BLaER1 (cell line): Measurements from ENCODE around the gene CD99L2.

Experiments
- H3K27ac ChIP-seq: shearing (Covaris generic); formaldehyde crosslinking; 2 replicates; pipeline ENCODE4 v1.8.1; 2022
- H3K27me3 ChIP-seq: shearing (Covaris generic); formaldehyde crosslinking; 2 replicates; pipeline ENCODE4 v1.8.1; 2022
- H3K36me3 ChIP-seq: shearing (Covaris generic); formaldehyde crosslinking; 2 replicates; pipeline ENCODE4 v1.8.1; 2022
- H3K4me1 ChIP-seq: shearing (Covaris generic); formaldehyde crosslinking; 2 replicates; pipeline ENCODE4 v1.8.1; 2022
- H3K4me2 ChIP-seq: shearing (Covaris generic); formaldehyde crosslinking; 2 replicates; pipeline ENCODE4 v1.8.1; 2022
- H3K4me3 ChIP-seq: shearing (Covaris generic); formaldehyde crosslinking; 2 replicates; pipeline ENCODE4 v1.8.1; 2022
- H3K9ac ChIP-seq: shearing (Covaris generic); formaldehyde crosslinking; 2 replicates; pipeline ENCODE4 v1.8.1; 2022
- H3K9me3 ChIP-seq: shearing (Covaris generic); formaldehyde crosslinking; 2 replicates; pipeline ENCODE4 v1.8.1; 2022
- H4K20me1 ChIP-seq: shearing (Covaris generic); formaldehyde crosslinking; 2 replicates; pipeline ENCODE4 v1.8.1; 2022
- Cebpa-rat ChIP-seq: shearing (Covaris generic); IDR thresholded peaks from 2 replicates; pipeline ENCODE4 v1.8.1; 2022

Gene CD99L2

GRCh38 chrX:150767475-150768131 lies 130.9 kb downstream of the CD99L2 start:
- H3K27ac ChIP-seq = no peak overlapping the region
- TF ChIP-seq Cebpa-rat = no peak

GRCh38 chrX:150767045-150767395 lies 131.4 kb downstream of the CD99L2 start:
- no peak for TF ChIP-seq Cebpa-rat
- Histone ChIP-seq H3K36me3 (no peaks in the 10 kb centered on the region; the same call in 1 of the 2 replicates), H3K27me3 (0 out of 2 replicates have a peak, but pooled peaks cover 5% of the 10 kb centered on the region), H3K4me1 (peaks cover 8% of the 10 kb centered on the region; the same call in 1 of the 2 replicates), H3K27ac (no peak overlapping the region), H4K20me1 (no peaks in the 10 kb centered on the region), H3K4me3 (no peak overlapping the region), H3K9ac (no peak overlapping the region), H3K9me3 (no peaks in the 10 kb centered on the region), H3K4me2 (no peak overlapping the region)

More at GRCh38 chrX:150767475-150768131, 130.9 kb downstream of the CD99L2 start:
- no peaks in the 10 kb centered on the region for H3K9me3 ChIP-seq
- H3K36me3 ChIP-seq = no peaks in the 10 kb centered on the region; the same call in 1 of the 2 replicates
- no peaks in the 10 kb centered on the region for H4K20me1 ChIP-seq
- peaks cover 8% of the 10 kb centered on the region; the same call in 1 of the 2 replicates for H3K4me1 ChIP-seq
- H3K27me3 ChIP-seq = 0 out of 2 replicates have a peak, but pooled peaks cover 5% of the 10 kb centered on the region
- H3K9ac ChIP-seq = no peak overlapping the region
- no peak overlapping the region for H3K4me2 ChIP-seq
- H3K4me3 ChIP-seq = no peak overlapping the region

GRCh38 chrX:150766351-150767044 lies 132.0 kb downstream of the CD99L2 start:
- Histone ChIP-seq H3K4me3 (no peak overlapping the region), H3K9ac (no peak overlapping the region), H3K4me2 (no peak overlapping the region), H3K27me3 (0 out of 2 replicates have a peak, but pooled peaks cover 5% of the 10 kb centered on the region), H4K20me1 (no peaks in the 10 kb centered on the region), H3K4me1 (peaks cover 8% of the 10 kb centered on the region; the same call in 1 of the 2 replicates), H3K9me3 (no peaks in the 10 kb centered on the region), H3K27ac (no peak overlapping the region), H3K36me3 (no peaks in the 10 kb centered on the region; the same call in 1 of the 2 replicates)
- TF ChIP-seq Cebpa-rat = no peak

- H4K20me1 ChIP-seq = no peaks in the 10 kb centered on the region
- H3K4me2 ChIP-seq = no peak overlapping the region
- no peak for TF ChIP-seq Cebpa-rat
- 0 out of 2 replicates have a peak, but pooled peaks cover 5% of the 10 kb centered on the region for H3K27me3 ChIP-seq
- no peak overlapping the region for H3K4me3 ChIP-seq
- no peaks in the 10 kb centered on the region; the same call in 1 of the 2 replicates for H3K36me3 ChIP-seq
- no peaks in the 10 kb centered on the region for H3K9me3 ChIP-seq
- no peak overlapping the region for H3K9ac ChIP-seq
- peaks cover 8% of the 10 kb centered on the region; the same call in 1 of the 2 replicates for H3K4me1 ChIP-seq
- H3K27ac ChIP-seq = no peak overlapping the region
Measured at GRCh38 chrX:150765782-150766350, 132.6 kb downstream of the CD99L2 start.

- Histone ChIP-seq H3K36me3 (no peaks in the 10 kb centered on the region; the same call in 1 of the 2 replicates), H3K9ac (no peak overlapping the region), H3K9me3 (no peaks in the 10 kb centered on the region), H3K27ac (no peak overlapping the region), H3K4me2 (no peak overlapping the region), H3K4me1 (peaks cover 8% of the 10 kb centered on the region; the same call in 1 of the 2 replicates), H3K27me3 (0 out of 2 replicates have a peak, but pooled peaks cover 5% of the 10 kb centered on the region), H3K4me3 (no peak overlapping the region), H4K20me1 (no peaks in the 10 kb centered on the region)
- TF ChIP-seq Cebpa-rat = no peak
Measured at GRCh38 chrX:150765237-150765636, 133.2 kb downstream of the CD99L2 start.

- H3K9ac ChIP-seq = no peak overlapping the region
- peaks cover 8% of the 10 kb centered on the region; the same call in 1 of the 2 replicates for H3K4me1 ChIP-seq
- H3K36me3 ChIP-seq = no peaks in the 10 kb centered on the region; the same call in 1 of the 2 replicates
- no peaks in the 10 kb centered on the region for H3K9me3 ChIP-seq
- H4K20me1 ChIP-seq = no peaks in the 10 kb centered on the region
- no peak overlapping the region for H3K4me2 ChIP-seq
- no peak overlapping the region for H3K4me3 ChIP-seq
- H3K27ac ChIP-seq = no peak overlapping the region
- TF ChIP-seq Cebpa-rat = no peak
- H3K27me3 ChIP-seq = no peaks in the 10 kb centered on the region
Measured at GRCh38 chrX:150763810-150764209, 134.7 kb downstream of the CD99L2 start.

GRCh38 chrX:150763303-150763797 lies 135.1 kb downstream of the CD99L2 start:
- H3K27ac ChIP-seq = no peak overlapping the region
- H3K4me3 ChIP-seq = no peak overlapping the region
- TF ChIP-seq Cebpa-rat = no peak
- H3K27me3 ChIP-seq = no peaks in the 10 kb centered on the region
- H4K20me1 ChIP-seq = no peaks in the 10 kb centered on the region
- H3K9ac ChIP-seq = no peak overlapping the region
- no peaks in the 10 kb centered on the region; the same call in 1 of the 2 replicates for H3K36me3 ChIP-seq
- H3K9me3 ChIP-seq = no peaks in the 10 kb centered on the region
- peaks cover 8% of the 10 kb centered on the region; the same call in 1 of the 2 replicates for H3K4me1 ChIP-seq
- H3K4me2 ChIP-seq = no peak overlapping the region

GRCh38 chrX:150762258-150763165 lies 136.0 kb downstream of the CD99L2 start:
- no peaks in the 10 kb centered on the region for H4K20me1 ChIP-seq
- no peak overlapping the region for H3K9ac ChIP-seq
- peaks cover 8% of the 10 kb centered on the region; the same call in 1 of the 2 replicates for H3K4me1 ChIP-seq
- no peak overlapping the region for H3K4me2 ChIP-seq
- TF ChIP-seq Cebpa-rat = no peak
- no peak overlapping the region for H3K27ac ChIP-seq
- H3K9me3 ChIP-seq = no peaks in the 10 kb centered on the region
- no peak overlapping the region for H3K4me3 ChIP-seq
- no peaks in the 10 kb centered on the region; the same call in 1 of the 2 replicates for H3K36me3 ChIP-seq
- no peaks in the 10 kb centered on the region for H3K27me3 ChIP-seq

- H3K4me2 ChIP-seq = no peak overlapping the region
- no peak for TF ChIP-seq Cebpa-rat
Measured at GRCh38 chrX:150761819-150762216, 136.7 kb downstream of the CD99L2 start.

More at GRCh38 chrX:150761819-150762216, 136.7 kb downstream of the CD99L2 start:
- no peak overlapping the region for H3K9ac ChIP-seq
- H3K27me3 ChIP-seq = no peaks in the 10 kb centered on the region
- H3K27ac ChIP-seq = no peak overlapping the region
- peaks cover 4% of the 10 kb centered on the region; the same call in 1 of the 2 replicates for H3K36me3 ChIP-seq
- no peaks in the 10 kb centered on the region for H4K20me1 ChIP-seq
- no peak overlapping the region for H3K4me3 ChIP-seq
- H3K4me1 ChIP-seq = peaks cover 8% of the 10 kb centered on the region; the same call in 1 of the 2 replicates
- H3K9me3 ChIP-seq = no peaks in the 10 kb centered on the region
